Umbilical cord (tissue), 2 donors: ENCODE measurements around the gene NDUFS3. TPM values are rescaled to one million over a fixed set of nuclear protein-coding genes. Genes with fewer than 3 reads are reported as not detected.
"Not testable (repeated sequence)": the region's sequence is repeated elsewhere in the genome, so short reads cannot be mapped to it uniquely, and the experiment has no call there.

Experiments used
- DNase-seq: peaks from one replicate; pipeline ENCODE4 v3.0.0-alpha.2; 2015; ENCODE audit warnings: low spot score
- total RNA-seq: library from RNA; depleted of rRNA; stranded (reverse); fragments of >200 nt; gene quantifications from one replicate; pipeline ENCODE4 v1.2.3, GENCODE V29; 2014; ENCODE audit warnings: low replicate concordance; ENCODE audit not compliant: insufficient read depth

NDUFS3 gene
- total RNA-seq, 1 donor from 2014 or later = 40.2 TPM

DNA sequence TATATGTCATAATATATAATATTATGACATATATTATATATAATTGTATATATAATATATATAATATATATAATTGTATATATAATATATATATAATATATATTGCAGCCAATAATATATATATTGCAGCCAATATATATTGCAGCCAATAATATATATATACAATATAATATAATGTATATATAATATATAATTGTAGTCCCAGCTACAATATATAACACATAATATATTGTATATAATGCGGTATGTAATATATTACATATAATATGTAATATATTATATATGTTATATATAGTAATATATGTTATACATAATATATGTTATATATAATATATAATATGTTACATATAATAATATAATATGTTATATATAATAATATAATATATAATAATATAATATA is 20.2 kb upstream of the NDUFS3 start:
- no peak for DNase-seq

DNA sequence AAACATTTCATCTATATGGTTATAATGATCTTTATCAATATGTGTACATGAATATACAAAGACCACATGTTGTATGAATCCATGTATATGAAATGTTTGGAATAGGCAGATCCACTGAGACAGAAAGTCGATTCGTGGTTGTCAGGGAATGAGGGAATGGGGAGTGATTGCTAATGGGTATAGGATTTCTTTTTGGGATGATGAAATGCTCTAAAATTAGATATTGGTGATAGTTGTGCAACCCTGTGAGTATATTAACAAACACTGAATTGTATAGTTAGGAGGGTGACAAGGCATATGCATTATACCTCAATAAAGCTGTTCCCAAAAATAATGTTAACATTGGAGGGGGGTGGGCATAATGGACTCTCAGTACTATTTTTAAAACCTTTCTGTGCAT is 18.4 kb upstream of the NDUFS3 start:
- DNase-seq = no peak

DNA sequence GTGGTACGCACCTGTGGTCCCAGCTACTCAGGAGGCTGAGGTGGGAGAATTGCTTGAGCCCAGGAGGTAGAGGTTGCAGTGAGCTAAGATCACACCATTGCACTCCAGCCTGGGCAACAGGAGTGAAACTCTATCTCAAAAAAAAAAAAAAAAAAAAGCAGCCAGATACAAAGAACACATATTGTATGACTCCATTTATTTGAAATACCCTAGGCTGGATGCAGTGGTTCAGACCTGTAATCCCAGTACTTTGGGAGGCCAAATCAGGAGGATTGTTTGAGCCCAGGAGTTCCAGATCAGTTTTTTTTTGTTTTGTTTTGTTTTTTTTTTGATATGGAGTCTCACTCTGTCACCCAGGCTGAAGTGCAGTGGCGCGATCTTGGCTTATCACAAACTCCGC is 16.5 kb upstream of the NDUFS3 start:
- DNase-seq = not testable (repeated sequence)

DNA sequence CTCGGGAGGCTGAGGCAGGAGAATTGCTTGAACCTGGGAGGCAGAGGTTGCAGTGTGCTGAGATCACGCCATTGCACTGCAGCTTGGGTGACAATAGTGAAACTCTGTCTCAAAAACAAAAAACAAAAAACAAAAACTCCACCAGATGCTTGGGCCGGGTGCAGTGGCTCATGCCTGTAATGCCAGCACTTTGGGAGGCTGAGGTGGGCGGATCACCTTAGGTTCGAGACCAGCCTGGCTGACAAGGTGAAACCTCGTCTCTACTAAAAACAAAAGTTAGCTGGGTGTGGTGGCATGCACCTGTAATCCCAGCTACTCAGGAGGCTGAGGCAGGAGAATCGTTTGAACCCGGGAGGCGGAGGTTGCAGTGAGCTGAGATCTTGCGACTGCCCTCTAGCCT is 14.5 kb upstream of the NDUFS3 start:
- DNase-seq = not testable (repeated sequence)

DNA sequence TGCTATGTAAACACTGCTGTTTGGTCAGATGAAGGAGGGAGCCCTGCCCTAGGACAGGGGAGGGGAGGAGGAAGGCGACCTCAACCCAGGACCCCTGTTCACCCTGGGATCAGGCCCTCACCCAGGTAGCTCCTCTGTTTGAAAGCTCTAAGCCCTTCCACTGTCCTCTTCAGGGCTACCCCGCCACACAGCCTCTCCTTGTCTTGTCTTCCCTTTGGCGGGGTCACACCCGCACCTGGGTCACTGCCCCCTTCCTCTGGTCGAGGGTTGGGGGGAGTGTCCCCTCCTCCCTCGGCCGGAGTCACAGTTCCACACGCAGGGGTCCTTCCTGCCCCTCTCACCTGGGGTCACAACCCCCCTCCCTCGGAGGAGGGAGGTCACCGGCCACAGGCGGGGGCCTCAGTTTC is 13.9 kb upstream of the NDUFS3 start:
- no peak for DNase-seq

DNA sequence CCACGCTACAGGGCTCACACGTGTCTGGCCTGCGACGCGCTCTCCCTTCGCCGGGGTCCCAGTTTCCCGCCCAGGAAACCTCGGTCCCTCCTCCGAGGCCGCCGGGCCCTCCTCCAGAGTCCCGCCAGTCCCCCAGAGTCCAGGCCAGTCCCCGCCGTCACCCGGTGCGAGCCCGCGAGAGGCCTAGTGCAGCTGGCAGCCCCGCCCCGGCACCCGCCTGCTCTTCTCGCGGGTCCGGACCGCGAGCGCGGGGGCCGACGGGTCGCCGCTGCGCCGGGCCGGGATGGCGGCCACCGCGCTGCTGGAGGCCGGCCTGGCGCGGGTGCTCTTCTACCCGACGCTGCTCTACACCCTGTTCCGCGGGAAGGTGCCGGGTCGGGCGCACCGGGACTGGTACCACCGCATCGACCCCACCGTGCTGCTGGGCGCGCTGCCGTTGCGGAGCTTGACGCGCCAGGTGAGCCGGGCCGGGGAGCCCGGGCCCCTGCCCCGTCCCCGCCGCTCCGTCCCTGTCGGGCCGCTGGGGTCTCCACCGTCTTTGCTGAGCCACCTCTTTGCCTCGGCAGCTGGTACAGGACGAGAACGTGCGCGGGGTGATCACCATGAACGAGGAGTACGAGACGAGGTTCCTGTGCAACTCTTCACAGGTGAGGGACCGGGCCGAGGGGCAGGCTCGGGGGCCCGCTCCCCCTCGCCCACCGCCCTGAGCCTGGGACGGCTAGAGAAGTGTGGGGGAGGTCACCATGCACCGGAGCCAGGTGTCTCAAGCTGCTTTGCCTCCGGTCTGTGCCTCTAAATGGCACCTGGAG is 13.3 kb upstream of the NDUFS3 start, which contains the start of gene PTPMT1:
Gene PTPMT1, plus strand, starts transcription at position 260 of the 809 bp plus-strand sequence. Its CDS starts 24 bp downstream, at position 284.
- DNase-seq = peak; percentile 73

DNA sequence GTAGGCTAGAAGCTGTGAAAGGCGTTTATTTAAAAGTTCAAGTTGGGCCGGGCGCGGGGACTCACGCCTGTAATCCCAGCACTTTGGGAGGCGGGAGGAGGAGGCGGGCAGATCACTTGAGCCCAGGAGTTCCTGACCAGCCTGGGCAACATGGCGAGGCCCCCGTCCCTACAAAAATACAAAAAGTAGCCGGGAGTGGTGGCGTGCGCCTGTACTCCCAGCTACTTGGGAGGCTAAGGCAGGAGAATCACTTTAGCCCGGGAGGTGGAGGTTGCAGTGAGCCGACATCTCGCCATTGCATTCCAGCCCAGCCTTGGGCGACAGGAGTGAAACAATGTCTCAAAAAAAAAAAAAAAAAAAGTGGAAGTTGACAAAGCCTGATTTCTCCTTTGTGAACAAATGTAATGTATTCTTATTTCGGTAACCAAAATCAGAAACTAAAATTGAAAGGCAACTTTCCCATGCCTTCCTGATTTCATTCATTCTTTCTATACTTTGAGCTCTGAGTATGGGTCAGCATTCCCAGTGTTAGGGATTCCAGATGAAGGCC is 12.7 kb upstream of the NDUFS3 start:
- DNase-seq = no peak

DNA sequence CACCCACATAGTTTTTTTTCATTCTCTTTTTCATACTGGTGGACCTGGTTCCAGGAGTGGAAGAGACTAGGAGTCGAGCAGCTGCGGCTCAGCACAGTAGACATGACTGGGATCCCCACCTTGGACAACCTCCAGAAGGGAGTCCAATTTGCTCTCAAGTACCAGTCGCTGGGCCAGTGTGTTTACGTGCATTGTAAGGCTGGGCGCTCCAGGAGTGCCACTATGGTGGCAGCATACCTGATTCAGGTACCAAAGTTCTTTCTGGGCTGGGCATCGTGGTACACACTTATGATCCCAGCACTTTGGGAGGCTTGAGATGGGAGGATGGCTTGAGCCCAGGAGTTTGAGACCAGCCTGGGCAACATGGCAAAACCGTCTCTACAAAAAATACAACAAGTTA is 9.2 kb upstream of the NDUFS3 start:
- DNase-seq = no peak

DNA sequence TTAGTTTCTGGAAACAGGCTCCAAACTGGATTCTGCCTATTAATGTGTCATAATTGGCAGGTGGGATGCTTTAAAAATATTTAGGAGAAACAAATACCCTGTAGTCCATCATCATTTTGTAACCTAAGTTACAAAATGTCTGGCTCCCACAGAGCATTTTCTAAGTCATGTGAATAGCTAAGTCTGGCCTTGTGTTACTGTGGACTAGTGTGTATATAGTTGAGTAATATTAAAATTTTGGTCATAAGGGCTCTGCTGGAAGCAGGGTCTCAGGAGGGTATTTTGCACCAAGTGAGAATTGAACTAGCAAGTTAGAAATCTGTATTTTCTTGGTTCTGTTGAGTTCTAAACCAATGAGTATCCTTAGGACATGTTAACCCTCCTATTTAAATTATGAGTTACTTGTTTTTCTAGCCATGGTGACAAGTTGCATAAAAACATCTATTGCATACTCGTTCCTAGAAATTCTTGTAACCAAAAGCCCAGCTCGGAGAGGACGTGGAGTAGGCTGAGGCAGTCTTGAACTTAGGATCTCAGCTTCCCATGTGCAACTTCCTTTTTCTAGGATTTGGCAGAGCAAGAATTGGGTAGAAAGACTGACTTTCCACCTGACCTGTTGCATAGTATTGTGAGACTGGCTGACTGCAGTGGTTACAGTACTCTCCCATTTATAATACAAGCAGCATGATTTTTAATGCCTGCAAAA is 8.1 kb upstream of the NDUFS3 start:
- no peak for DNase-seq

DNA sequence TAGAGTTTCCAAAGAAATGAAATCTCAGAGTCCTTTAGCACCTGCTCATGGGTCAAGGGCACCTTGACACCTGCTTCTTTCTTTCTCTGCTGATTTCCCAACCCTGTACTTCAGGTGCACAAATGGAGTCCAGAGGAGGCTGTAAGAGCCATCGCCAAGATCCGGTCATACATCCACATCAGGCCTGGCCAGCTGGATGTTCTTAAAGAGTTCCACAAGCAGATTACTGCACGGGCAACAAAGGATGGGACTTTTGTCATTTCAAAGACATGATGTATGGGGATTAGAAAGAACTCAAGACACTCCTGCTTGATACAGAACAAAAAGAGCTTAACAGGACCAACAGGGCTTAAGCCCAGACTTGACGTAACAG is 7.5 kb upstream of the NDUFS3 start:
- DNase-seq = no peak

DNA sequence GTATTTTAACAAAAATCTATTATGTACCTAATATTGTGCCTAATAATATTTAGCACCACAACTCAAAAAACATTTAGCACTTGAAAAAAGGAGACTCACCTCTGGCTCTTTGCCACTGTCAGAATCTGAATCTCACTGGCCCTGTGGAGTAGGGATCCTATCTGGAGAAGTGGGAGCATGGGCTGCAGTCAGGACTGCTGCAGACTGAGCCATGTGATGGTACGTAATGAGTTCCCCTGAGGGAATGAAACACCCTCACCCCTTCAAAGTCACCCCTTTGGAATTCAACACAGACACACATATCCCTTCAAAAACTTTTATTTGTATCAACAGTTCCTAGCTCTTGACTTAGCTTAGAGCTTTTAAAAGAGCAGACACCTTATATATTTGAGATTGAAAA is 7.0 kb upstream of the NDUFS3 start:
- no peak for DNase-seq

DNA sequence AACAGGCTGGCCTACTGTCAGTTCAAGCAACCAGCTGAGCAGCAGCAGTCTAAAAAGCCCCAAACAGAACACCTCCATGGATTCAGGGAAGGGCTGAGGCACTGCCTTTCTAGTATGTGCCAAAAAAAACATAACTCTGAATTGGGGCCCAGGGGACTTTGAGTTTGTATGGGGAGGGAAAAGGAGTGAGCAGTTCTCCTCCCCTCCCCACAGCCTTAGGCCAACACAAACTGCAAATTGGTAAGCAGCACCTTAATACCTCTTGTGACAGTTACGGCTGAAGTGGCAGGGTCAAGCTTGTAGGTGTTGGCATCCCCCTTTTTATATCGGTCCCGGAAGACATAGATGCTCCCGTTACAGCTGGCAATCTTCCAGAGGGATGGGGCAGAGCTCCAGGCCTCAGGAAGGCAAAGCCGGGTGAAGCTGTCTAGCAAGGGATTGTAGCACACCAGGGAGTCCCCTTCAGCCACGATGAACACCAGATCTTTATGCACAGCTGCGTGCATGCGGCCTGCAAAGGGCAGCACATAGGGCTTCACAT is 6.1 kb upstream of the NDUFS3 start:
- DNase-seq = no peak

DNA sequence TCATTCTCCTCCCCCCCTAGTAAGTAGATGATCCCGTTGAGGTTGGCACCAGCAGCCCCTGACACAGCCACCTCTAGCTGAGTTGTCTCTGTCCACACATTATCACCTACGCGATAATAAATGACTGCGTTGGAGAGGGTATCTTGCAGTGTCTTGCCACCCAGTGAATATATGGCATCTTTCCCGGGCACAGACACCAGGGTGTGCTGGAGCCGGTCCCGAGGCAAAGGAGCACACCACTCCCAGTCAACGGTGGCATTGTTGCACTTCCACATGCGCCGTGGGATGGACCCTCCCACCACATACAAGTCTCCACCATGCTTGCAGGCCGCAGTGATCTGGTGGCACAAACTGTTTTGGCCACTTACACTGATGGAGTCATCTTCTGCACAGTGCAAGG is 5.6 kb upstream of the NDUFS3 start:
- no peak for DNase-seq

DNA sequence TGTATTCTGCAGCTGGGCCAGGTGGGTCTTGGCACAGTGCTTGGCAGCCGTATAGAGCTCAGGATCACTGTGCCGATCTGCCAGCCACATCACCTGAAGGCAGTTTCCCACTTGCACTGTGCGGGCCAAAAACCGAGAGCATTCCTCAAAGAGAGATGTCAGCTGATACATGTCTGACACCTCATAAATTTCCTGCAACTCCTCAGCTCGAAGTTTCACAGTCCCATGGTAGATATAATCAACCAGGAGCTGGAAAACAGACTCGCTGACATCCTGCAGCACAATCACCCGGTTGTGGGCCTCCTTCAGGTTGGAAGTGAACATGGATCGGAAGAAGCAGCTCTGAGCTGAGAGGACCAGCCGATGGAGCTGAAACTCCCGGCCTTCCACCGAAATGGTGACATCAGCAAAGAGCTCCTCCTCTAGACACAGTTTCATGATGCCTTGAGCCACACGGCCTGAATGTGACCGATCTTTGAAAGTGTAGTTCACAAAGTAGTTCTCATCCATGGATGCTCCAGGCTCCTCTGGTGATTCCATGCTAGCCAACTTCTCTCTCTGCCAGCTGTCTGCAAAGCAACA is 1.3 kb upstream of the NDUFS3 start:
- no peak for DNase-seq

DNA sequence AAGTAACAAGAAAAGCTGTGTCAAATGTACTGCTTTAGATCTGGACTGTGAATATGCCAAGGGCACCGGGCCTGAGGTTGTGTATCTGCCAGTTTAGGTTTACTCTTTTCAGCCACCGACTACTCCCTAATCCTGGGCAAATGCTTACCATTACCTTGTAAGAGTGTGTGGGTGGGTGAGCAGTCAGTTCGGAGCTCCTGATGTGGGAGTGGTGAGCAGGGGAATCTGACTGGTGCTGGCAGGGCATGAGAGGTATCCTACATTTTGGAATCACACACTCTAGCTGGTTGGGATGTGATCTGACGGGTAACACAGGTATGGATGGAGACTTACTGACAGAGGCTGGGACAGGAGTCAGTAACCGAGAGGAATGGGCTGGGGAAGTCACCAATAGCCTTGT is 5.0 kb downstream of the NDUFS3 start:
- DNase-seq = no peak

DNA sequence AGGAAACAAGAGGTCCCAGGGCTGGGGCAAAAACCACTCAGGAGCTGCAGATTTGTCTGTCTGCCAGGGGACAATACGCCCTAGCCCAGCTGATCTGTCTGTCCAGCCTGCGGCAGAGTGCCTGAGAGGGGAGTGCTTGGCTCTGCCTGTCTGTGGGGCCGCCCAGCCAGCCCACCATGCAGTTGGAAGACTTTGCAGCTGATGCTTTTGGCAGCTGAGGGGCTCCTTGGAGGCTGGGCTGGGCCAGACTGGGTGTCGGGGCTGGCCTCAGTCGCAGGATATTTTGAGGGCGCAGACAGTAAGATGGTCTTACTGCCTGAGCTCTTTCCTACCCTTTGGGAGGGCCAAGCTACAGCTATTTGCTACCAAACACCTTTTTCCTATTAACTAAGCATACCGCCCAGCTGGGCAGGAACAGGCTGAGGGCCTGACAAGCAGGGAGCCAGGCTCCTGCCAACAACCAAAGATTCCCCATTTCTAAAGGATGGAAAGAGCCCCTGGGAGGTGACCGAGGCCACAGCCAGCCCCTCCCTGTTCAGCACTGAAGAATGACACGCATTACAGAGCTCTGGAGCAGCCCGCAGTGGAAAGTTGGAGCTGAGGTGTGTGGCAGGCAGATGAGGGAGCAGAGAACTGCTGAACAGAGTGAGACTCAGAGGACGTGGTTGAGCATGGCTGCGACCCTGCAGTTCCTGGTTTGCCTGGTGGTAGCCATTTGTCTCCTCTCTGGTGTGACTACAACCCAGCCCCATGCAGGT is 7.4 kb downstream of the NDUFS3 start, which contains the start of gene FAM180B:
Gene FAM180B, plus strand, starts transcription at position 581 of the 758 bp plus-strand sequence. Its CDS starts 91 bp downstream, at position 672.
- no peak for DNase-seq

DNA sequence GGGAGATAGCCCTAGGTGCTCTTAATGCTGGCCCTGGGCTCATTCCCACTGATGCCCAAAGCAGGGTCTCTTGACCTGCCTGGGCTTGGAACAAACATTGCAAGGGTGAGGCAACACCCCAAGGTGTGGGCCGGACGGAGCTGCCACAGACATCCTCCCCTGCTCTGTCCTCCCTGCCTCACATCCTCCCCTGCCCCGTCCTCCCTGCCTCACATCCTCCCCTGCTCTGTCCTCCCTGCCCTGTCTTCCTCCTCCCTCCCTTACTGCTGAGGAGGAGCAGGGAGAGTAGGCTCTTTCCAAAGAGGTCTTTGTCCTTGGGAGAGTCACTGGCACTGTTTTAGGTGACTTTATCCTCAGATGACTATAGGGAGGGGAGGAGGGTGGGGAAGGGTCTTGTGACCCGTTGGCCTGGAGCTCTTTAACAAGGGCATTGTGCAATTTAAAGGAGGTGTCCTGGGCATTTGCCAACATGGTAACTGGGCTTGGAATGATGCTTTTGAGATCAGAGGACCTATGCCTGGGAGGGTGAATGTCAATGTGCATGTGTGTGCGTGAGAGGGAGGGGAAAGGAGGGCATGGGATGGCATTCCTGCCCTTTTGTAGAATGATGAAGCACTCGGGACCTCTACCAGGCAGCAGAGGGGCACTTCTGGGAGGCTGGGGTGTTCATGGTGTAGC is 8.3 kb downstream of the NDUFS3 start:
- DNase-seq = no peak

DNA sequence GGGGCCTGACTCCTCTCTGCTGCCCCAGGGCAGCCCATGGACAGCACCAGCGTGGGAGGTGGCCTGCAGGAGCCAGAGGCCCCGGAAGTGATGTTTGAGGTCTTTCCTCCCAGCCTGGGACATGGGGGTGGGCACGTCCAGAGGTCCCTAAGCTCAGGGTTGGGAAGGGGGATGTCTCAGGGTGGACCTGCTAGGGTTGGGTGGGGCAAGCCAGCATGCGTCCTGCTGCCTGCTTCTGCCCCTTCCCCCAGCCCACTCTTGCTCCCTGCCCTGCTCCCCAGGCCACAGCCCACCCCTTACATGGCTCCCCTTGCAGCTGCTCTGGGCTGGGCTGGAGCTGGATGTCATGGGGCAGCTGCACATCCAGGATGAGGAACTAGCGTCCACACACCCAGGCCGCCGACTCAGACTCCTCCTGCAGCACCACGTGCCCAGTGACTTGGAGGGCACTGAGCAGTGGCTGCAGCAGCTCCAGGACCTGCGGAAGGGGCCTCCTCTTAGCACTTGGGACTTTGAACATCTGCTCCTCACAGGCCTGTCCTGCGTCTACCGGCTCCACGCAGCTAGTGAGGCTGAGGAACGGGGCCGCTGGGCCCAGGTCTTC is 9.0 kb downstream of the NDUFS3 start:
- peak; percentile 29 for DNase-seq

DNA sequence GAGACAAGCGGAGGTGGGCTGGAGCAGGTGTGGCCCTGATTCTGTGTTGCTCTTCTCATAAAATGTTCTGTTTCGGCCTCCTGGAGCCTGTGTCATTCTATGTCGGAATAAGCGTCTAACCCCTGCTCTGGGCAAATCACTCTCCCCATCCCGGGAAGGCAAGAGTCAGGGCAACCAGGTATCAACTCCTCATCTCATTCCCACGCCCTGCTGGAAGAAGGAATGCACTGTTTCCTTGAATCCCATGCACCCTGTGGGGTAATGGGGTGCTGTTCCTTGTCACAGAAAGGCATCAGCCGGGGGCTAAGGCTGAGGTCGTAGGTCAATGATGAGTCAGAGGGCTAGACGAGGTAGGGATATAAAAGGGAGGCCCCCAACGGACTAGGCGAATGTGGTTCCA is 10.2 kb downstream of the NDUFS3 start:
- no peak for DNase-seq

DNA sequence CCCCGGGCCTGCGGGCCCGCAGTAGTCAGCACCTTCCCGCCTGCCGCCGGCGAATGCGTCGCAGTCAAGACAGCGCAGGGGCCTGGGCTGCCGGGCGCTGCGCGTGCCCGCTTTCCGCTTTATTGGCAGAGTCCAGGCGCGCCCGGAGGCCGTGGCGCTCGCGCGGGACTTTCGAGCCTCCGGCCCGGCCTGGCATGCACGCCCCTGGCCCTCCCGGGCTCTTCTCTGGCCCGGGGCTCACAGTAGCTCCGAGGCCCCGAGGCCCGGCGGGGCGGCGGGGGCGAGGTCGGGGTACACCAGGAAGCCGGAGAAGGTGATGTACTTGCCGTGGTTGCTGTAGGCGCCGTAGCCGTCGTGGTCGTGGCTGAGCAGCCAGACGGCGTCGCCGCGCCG is 10.7 kb downstream of the NDUFS3 start:
- DNase-seq = peak; percentile 23
